ENCODE data around the gene IGFBP5. TPM values are rescaled to one million over a fixed set of nuclear protein-coding genes. Genes with fewer than 3 reads are reported as not detected.
A peak's percentile ranks its signal among the peaks of the same experiment; 100 is the strongest.

IGFBP5 gene
- total and polyA plus RNA-seq, 7 donors: 13.6 to 773 (median 254) TPM

DNA sequence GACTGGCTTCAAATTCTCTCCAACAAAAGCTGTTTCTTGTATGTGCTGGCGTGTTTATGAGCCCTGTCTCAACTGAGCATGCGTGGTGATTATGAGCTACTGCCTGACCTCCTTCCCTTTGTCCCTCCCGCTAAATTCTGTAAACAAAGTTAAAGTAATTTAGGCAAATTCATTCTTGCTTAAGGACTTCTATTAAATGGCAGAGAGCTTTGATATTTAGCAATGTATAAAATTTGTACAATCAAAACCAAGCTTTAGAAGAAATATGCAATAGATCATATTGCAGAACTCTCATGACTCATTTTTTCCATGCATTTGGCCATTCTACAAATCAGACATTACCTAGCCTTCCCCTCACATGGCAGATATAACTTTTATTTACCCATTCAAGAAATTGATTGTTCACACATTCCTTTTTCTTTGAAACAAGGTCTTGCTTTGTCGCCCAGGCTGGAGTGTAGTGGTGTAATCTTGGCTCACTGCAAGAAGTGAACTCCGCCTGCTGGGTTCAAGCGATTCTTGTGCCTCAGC is 43.9 kb downstream of the IGFBP5 start:
- Histone ChIP-seq H3K27me3 (no peaks in the 10 kb centered on the region), H3K9me3 (no peaks in the 10 kb centered on the region), H3K27ac (peak overlapping the region in 1 of 4 donors; percentile 72), H3K4me3 (no peak overlapping the region), H3K4me1 (peaks cover 0 to 6% (median 0%) of the 10 kb centered on the region in 4 donors), H3K36me3 (no peaks in the 10 kb centered on the region)
- TF ChIP-seq CTCF (IDR thresholded peaks at IDR 0.05): no peak
- no peak for TF ChIP-seq EP300 (IDR thresholded peaks at IDR 0.05)
- no peak for TF ChIP-seq POLR2A (IDR thresholded peaks at IDR 0.05)
- WGBS, 2 donors: 90 to 91% methylated on average over 6 of the region's 6 CpGs
- DNase-seq: no peak
- intact Hi-C loops (cut with DNase I): no loop called here

GRCh38 chr2:216650626-216651257 is 44.6 kb downstream of the IGFBP5 start:
- Histone ChIP-seq H3K27ac (peak overlapping the region in 1 of 4 donors; percentile 72), H3K9me3 (no peaks in the 10 kb centered on the region), H3K4me3 (no peak overlapping the region), H3K4me1 (peaks cover 0 to 6% (median 0%) of the 10 kb centered on the region in 4 donors), H3K27me3 (no peaks in the 10 kb centered on the region), H3K36me3 (no peaks in the 10 kb centered on the region)
- TF ChIP-seq POLR2A (IDR thresholded peaks at IDR 0.05): no peak
- TF ChIP-seq CTCF (IDR thresholded peaks at IDR 0.05): no peak
- no peak for TF ChIP-seq POLR2AphosphoS5 (IDR thresholded peaks at IDR 0.05)
- no peak for TF ChIP-seq EP300 (IDR thresholded peaks at IDR 0.05)
- intact Hi-C loops (cut with DNase I): no loop called here
- 89 to 96% methylated on average over 3 of the region's 3 CpGs for WGBS, 2 donors
- DNase-seq: no peak

- Histone ChIP-seq H3K4me3 (no peak overlapping the region), H3K27me3 (no peaks in the 10 kb centered on the region), H3K27ac (peak overlapping the region in 1 of 4 donors; percentile 43), H3K9me3 (no peaks in the 10 kb centered on the region), H3K36me3 (no peaks in the 10 kb centered on the region), H3K4me1 (peaks cover 0 to 6% (median 0%) of the 10 kb centered on the region in 4 donors)
- TF ChIP-seq POLR2AphosphoS5 (IDR thresholded peaks at IDR 0.05) (no peak), EP300 (IDR thresholded peaks at IDR 0.05) (no peak), POLR2A (IDR thresholded peaks at IDR 0.05) (no peak), CTCF (IDR thresholded peaks at IDR 0.05) (no peak)
- no peak for DNase-seq
- WGBS, 2 donors: 77 to 79% methylated on average over 5 of the region's 5 CpGs
- intact Hi-C loops (cut with DNase I): no loop called here
Measured at GRCh38 chr2:216649574-216649973, 45.8 kb downstream of the IGFBP5 start.

DNA sequence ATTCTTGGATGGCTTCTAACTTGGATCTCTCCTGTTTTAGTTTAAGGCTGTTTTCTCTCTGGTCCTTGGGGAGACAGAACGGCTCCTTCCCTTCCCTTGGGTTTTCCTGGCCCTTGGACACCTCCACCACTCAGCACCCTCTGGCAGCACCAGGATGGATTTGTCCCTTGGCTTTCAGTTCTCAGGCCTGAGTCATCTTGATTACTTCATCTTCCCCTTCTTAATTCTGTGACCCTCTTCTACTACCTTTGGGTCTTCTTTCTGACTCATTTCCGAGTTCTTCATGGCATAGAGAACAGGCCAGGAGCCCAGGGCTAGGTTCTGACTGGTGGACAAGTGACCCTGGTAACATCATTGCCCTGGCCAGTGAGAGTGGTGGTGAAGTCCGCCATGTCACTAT is 47.2 kb downstream of the IGFBP5 start:
- Histone ChIP-seq H3K36me3 (no peaks in the 10 kb centered on the region), H3K4me3 (no peak overlapping the region), H3K4me1 (peaks cover 0 to 15% (median 4%) of the 10 kb centered on the region in 4 donors), H3K9me3 (no peaks in the 10 kb centered on the region), H3K27me3 (peaks cover 0 to 3% (median 0%) of the 10 kb centered on the region in 3 donors), H3K27ac (peak overlapping the region in 1 of 4 donors; percentile 38)
- 85 to 93% methylated on average over 3 of the region's 3 CpGs for WGBS, 2 donors
- TF ChIP-seq EP300 (IDR thresholded peaks at IDR 0.05): no peak
- peak in 1 of 4 donors; percentile 9 for TF ChIP-seq POLR2AphosphoS5 (IDR thresholded peaks at IDR 0.05)
- intact Hi-C loops (cut with DNase I): no loop called here
- DNase-seq: no peak

DNA sequence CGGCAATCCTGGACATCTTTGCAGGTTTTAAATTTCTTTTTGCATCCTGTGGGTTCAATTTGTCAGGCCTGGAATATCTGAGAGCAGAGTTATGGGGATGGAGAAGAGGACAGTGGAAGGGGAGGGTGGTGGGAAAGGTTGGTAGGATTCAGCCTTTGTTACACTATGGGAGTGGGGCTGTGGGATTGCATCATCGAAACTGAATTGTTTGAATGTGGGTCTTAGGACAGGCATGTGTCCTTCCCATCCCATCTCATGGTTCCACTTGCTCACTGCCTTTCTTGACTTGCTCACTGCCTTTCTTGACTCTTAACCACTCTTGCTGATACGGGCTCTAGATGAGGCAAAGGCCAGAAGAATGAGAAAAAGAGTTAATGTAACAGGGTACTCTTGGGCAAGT is 49.2 kb downstream of the IGFBP5 start:
- Histone ChIP-seq H3K36me3 (no peaks in the 10 kb centered on the region), H3K4me1 (peaks cover 0 to 15% (median 4%) of the 10 kb centered on the region in 4 donors), H3K4me3 (no peak overlapping the region), H3K9me3 (no peaks in the 10 kb centered on the region), H3K27ac (peak overlapping the region in 1 of 4 donors; percentile 70), H3K27me3 (peaks cover 0 to 5% (median 0%) of the 10 kb centered on the region in 3 donors)
- WGBS, 2 donors: 90 to 96% methylated on average over 3 of the region's 3 CpGs
- DNase-seq: no peak
- intact Hi-C loops (cut with DNase I): no loop called here
- TF ChIP-seq POLR2AphosphoS5 (IDR thresholded peaks at IDR 0.05) (no peak), POLR2A (IDR thresholded peaks at IDR 0.05) (no peak), EP300 (IDR thresholded peaks at IDR 0.05) (no peak), CTCF (IDR thresholded peaks at IDR 0.05) (no peak)

All from sigmoid colon (tissue), 7 donors.